Smooth muscle cell (in vitro differentiated cells): ENCODE results near the gene NUCKS1. TPM values are rescaled to one million over a fixed set of nuclear protein-coding genes. Genes with fewer than 3 reads are reported as not detected.

ENCODE experiments used
- DNase-seq: peaks from one replicate; lab custom pipeline; 2025; ENCODE audit not compliant: unreplicated experiment; lab: John Stamatoyannopoulos, UW
- H2AFZ ChIP-seq: fragments of 200-600 bp; sonication (generic); 2 replicates; pipeline ENCODE4 v1.6.0; 2016; ENCODE audit warnings: antibody characterized with exemption, low read depth, mild to moderate bottlenecking
- H3F3A ChIP-seq: fragments of 200-600 bp; sonication (generic); 2 replicates; pipeline ENCODE4 v1.6.0; 2017; ENCODE audit warnings: antibody characterized with exemption, low read depth
- H3K27ac ChIP-seq: fragments of 200-600 bp; sonication (generic); 2 replicates; pipeline ENCODE4 v1.5.1; 2016; ENCODE audit warnings: low read depth, mild to moderate bottlenecking
- H3K27me3 ChIP-seq: fragments of 200-600 bp; sonication (generic); 2 replicates; pipeline ENCODE4 v1.6.1; 2016; ENCODE audit warnings: low read depth, mild to moderate bottlenecking
- H3K36me3 ChIP-seq: fragments of 200-600 bp; sonication (generic); 2 replicates; pipeline ENCODE4 v1.5.1; 2016; ENCODE audit warnings: low read depth
- H3K4me1 ChIP-seq: fragments of 200-600 bp; sonication (generic); 2 replicates; pipeline ENCODE4 v1.5.1; 2016; ENCODE audit warnings: low read depth
- H3K4me2 ChIP-seq: fragments of 200-600 bp; sonication (generic); 2 replicates; pipeline ENCODE4 v1.6.0; 2016; ENCODE audit warnings: mild to moderate bottlenecking
- H3K4me3 ChIP-seq: fragments of 200-600 bp; sonication (generic); 2 replicates; pipeline ENCODE4 v1.5.1; 2016; ENCODE audit warnings: mild to moderate bottlenecking
- H3K79me2 ChIP-seq: fragments of 200-600 bp; sonication (generic); 2 replicates; pipeline ENCODE4 v1.6.0; 2016; ENCODE audit warnings: low read depth, mild to moderate bottlenecking
- H3K9ac ChIP-seq: fragments of 200-600 bp; sonication (generic); 2 replicates; pipeline ENCODE4 v1.6.0; 2016; ENCODE audit warnings: low read depth
- H3K9me3 ChIP-seq: fragments of 200-600 bp; sonication (generic); replicated peaks from 2 replicates; pipeline ENCODE4 v1.5.1; 2016; ENCODE audit warnings: low read depth
- H4K20me1 ChIP-seq: fragments of 200-600 bp; sonication (generic); 2 replicates; pipeline ENCODE4 v1.6.0; 2016; ENCODE audit warnings: low read depth
- WGBS: methylation state at CpG from one replicate; pipeline ENCODE4 v1.1.7; 2016; ENCODE audit warnings: low lambda C conversion rate; 5-methylcytosine and 5-hydroxymethylcytosine counted together
- polyA plus RNA-seq: library from polyadenylated mRNA; unstranded; fragments of >200 nt; fragmentation: Nextera tagmentation; extraction: Ambion mirVana; gene quantifications from 2 replicates; pipeline ENCODE4 v1.2.1, GENCODE V29; 2016
- total RNA-seq: library from RNA; depleted of rRNA; stranded (reverse); fragments of >200 nt; gene quantifications from 2 replicates; pipeline ENCODE4 v1.2.3, GENCODE V29; 2014
- TF ChIP-seq, protein P1 (sequence below): fragments of 200-600 bp; sonication (generic); IDR thresholded peaks from 2 replicates; pipeline ENCODE4 v1.5.1; 2017; ENCODE audit warnings: borderline replicate concordance, mild to moderate bottlenecking, antibody characterized with exemption; ENCODE audit not compliant: insufficient read depth, poor library complexity, severe bottlenecking

Gene NUCKS1
- total and polyA plus RNA-seq, 2 experiments from 2014 or later, result 29.1 to 139 TPM

DNA sequence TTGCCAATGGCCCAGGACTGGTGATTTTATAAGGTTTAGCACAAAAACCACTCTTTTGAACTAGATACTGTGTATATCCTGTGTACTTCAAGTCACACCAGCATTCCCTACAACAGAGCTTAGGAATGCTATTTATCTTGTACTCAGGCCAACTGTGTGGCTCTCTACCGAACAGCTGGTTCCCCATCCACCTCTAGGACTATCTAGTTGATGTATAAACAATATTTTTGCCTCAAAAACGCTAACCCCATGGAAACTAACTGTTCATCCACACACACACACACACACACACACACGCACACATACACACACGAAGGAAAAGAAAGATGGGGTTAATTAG lies 41.0 kb downstream of the NUCKS1 start:
- 82% methylated on average over 4 of the region's 4 CpGs for WGBS
- H3K4me2 ChIP-seq, result no peak overlapping the region

DNA sequence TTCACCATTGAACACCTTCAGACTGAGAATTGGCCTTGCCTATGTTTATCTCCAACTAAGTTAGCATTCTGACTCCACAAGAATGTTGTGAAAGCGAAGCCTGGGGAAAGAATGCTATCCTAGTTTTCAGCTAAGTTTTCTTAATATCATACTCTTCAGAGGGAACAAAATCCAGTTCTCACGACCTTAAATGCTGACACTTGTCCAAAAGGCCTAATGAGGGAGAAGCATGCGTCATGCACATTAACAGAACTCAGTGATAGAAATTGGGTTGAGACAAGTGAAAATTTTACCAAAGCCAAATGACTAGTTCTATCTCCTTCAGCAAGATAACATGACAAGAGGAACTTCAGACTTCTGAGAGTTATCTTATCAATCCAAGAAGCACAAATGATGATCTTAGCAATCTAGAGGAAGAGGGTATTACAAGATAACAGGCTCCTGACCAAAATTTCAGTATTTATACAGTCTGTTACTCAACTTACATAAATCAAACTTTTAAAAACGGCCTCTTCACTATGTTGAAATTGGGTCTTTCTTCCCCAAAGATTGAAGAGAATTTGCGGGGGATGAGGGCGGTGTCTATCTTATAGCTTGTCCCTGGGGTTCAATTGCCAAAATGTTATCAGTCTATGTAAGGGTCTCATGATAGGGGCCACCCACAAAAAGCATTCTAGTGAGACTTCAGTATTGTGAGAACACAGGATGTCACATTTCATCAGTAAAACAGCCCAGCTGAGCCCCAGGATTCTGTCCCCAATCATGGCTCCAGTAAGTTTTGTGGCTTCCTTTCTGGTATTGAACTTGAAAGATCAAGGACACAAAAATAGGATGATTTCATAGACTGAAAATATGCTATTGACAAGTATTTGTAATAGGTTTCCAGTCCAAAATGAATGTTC lies 43.1 kb downstream of the NUCKS1 start:
- no peak overlapping the region for H3K4me2 ChIP-seq
- H3K4me1 ChIP-seq, result peaks cover 4% of the 10 kb centered on the region
- DNase-seq, result no peak
- no peaks in the 10 kb centered on the region for H3K79me2 ChIP-seq
- no peak overlapping the region for H3K27ac ChIP-seq
- TF ChIP-seq, protein P1, sequence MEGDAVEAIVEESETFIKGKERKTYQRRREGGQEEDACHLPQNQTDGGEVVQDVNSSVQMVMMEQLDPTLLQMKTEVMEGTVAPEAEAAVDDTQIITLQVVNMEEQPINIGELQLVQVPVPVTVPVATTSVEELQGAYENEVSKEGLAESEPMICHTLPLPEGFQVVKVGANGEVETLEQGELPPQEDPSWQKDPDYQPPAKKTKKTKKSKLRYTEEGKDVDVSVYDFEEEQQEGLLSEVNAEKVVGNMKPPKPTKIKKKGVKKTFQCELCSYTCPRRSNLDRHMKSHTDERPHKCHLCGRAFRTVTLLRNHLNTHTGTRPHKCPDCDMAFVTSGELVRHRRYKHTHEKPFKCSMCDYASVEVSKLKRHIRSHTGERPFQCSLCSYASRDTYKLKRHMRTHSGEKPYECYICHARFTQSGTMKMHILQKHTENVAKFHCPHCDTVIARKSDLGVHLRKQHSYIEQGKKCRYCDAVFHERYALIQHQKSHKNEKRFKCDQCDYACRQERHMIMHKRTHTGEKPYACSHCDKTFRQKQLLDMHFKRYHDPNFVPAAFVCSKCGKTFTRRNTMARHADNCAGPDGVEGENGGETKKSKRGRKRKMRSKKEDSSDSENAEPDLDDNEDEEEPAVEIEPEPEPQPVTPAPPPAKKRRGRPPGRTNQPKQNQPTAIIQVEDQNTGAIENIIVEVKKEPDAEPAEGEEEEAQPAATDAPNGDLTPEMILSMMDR, result no peak
- no peaks in the 10 kb centered on the region for H3K36me3 ChIP-seq
- H3K9ac ChIP-seq, result no peak overlapping the region
- H3K4me3 ChIP-seq, result no peak overlapping the region
- no peaks in the 10 kb centered on the region for H3K27me3 ChIP-seq
- H4K20me1 ChIP-seq, result peaks cover 5% of the 10 kb centered on the region
- H2AFZ ChIP-seq, result no peak overlapping the region
- 85% methylated on average over 6 of the region's 6 CpGs for WGBS
- no peaks in the 10 kb centered on the region for H3F3A ChIP-seq
- H3K9me3 ChIP-seq, result no peaks in the 10 kb centered on the region

More for the DNA sequence above, 41.0 kb downstream of the NUCKS1 start:
- H3K27ac ChIP-seq, result no peak overlapping the region
- peaks cover under 1% of the 10 kb centered on the region for H3F3A ChIP-seq
- peaks cover 19% of the 10 kb centered on the region for H4K20me1 ChIP-seq
- TF ChIP-seq, protein P1, result no peak
- H3K4me1 ChIP-seq, result no peaks in the 10 kb centered on the region
- no peak for DNase-seq
- H3K79me2 ChIP-seq, result no peaks in the 10 kb centered on the region
- no peak overlapping the region for H3K9ac ChIP-seq
- no peaks in the 10 kb centered on the region for H3K36me3 ChIP-seq
- H2AFZ ChIP-seq, result no peak overlapping the region
- H3K4me3 ChIP-seq, result no peak overlapping the region
- no peaks in the 10 kb centered on the region for H3K9me3 ChIP-seq
- no peaks in the 10 kb centered on the region for H3K27me3 ChIP-seq

DNA sequence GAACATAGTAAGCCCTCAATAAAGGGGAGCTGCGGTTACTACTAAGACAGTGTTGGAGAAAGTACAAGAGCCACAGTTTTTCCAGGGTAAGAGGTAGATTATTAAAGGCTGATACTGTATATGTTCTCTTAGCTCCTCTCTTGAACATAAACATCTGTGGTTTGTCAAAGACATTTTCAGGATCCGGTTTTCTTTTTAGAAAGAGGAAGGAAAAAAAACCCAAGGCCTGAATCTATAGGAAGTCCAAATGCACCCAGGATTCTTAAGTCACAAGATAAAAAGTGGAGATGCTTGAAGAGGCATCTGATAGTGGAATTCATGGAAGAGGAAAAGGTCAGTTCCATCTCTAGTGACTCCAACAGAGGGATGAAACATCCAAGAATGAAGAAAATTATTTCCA lies 45.1 kb downstream of the NUCKS1 start:
- Histone ChIP-seq H4K20me1 (no peaks in the 10 kb centered on the region), H3K4me3 (no peak overlapping the region), H2AFZ (no peak overlapping the region), H3K36me3 (no peaks in the 10 kb centered on the region), H3K27ac (no peak overlapping the region), H3K4me2 (no peak overlapping the region), H3F3A (no peaks in the 10 kb centered on the region), H3K4me1 (peaks cover 16% of the 10 kb centered on the region), H3K9me3 (no peaks in the 10 kb centered on the region), H3K79me2 (no peaks in the 10 kb centered on the region), H3K27me3 (no peaks in the 10 kb centered on the region), H3K9ac (no peak overlapping the region)
- DNase-seq, result no peak
- 94% methylated on average over 2 of the region's 2 CpGs for WGBS
- TF ChIP-seq, protein P1, result no peak

DNA sequence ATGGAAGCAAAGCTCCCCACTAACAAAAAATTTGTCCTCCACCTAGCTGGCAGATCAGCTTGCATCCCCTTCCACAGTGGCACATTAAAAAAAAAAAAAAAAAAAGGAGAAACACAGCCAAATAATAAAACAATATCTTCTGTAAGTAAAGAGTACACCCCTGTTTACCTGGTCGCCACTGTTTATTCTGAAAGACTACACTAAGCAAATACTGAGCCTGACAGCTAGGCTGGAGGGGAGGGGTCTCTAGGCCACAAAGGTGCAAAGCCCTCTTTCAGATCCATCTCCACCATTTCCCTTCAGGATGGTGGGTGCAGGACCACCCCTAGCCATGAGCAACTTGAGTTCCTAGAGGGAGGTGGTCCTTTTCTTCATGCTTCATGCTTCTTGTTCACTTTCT lies 46.9 kb downstream of the NUCKS1 start:
- Histone ChIP-seq H3F3A (no peaks in the 10 kb centered on the region), H3K79me2 (no peaks in the 10 kb centered on the region), H3K27ac (no peak overlapping the region), H3K4me3 (no peak overlapping the region), H3K4me2 (no peak overlapping the region), H3K27me3 (no peaks in the 10 kb centered on the region), H2AFZ (no peak overlapping the region), H3K36me3 (no peaks in the 10 kb centered on the region), H3K4me1 (peaks cover 16% of the 10 kb centered on the region), H4K20me1 (no peaks in the 10 kb centered on the region), H3K9me3 (no peaks in the 10 kb centered on the region), H3K9ac (no peak overlapping the region)
- no peak for DNase-seq
- TF ChIP-seq, protein P1, result no peak
- WGBS, result 100% methylated on average over 1 of the region's 1 CpG
